NK-92 (cell line): ENCODE results near the gene ADAP1.
"Not testable (repeated sequence)": the region's sequence is repeated elsewhere in the genome, so short reads cannot be mapped to it uniquely, and the experiment has no call there.

ENCODE experiments used
- DNase-seq: peaks from one replicate; lab custom pipeline; 2025; ENCODE audit not compliant: unreplicated experiment; lab: John Stamatoyannopoulos, UW

Gene ADAP1

DNA sequence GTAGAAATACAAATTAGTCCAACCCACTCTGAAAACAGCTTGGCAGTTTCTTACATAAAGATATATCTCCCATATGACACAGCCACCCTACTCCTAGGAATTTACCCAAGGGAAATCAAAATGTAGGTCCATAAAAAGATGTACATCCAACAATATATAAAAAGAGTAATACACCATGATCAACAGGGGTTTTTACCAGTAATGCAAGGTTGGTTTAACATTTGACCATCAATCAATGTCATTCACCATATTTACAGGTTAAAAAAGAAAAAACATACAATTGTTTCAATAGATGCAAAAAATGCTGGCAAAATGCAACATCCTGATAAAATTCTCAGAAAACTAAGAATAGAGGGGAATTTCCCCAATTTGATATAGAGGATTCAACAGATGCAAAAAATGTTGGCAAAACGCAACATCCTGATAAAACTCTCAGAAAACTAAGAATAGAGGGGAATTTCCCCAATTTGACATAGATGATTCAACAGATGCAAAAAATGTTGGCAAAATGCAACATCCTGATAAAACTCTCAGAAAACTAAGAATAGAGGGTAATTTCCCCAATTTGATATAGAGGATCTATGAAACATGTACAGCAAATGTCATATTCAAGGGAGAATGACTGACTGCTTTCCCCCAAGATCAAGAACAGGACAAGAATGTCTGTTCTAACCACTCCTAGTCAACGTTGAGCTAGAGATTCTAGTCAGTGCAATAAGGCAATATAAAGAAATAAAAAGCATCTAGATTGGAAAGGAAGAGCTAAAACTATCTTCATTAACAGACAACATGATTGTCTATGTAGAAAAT, 13.7 kb downstream of the ADAP1 start:
- DNase-seq: no peak

DNA sequence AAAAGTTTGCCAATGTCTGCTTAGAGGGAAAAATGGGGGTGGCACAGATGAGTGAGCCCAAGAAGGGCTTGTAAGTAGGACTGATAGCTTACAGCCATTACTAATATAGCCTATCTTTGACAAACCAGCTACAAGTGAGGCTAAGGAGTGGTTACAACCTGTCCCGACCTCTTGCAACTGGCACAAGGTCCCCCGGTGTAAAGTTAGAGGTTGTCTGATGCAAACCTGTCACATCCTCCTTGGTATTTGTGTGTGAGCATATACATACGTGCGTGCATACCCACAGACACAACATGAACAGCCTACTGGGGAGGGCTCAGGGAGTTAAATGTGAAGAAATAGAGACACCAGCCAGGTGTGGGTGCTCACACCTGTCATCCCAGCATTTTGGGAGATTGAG, 14.6 kb downstream of the ADAP1 start:
- DNase-seq: no peak

- DNase-seq: no peak
These were observed 15.8 kb downstream of the ADAP1 start for GRCh38 chr7:938546-939185.

GRCh38 chr7:937856-938484, 16.5 kb downstream of the ADAP1 start:
- no peak for DNase-seq

DNA sequence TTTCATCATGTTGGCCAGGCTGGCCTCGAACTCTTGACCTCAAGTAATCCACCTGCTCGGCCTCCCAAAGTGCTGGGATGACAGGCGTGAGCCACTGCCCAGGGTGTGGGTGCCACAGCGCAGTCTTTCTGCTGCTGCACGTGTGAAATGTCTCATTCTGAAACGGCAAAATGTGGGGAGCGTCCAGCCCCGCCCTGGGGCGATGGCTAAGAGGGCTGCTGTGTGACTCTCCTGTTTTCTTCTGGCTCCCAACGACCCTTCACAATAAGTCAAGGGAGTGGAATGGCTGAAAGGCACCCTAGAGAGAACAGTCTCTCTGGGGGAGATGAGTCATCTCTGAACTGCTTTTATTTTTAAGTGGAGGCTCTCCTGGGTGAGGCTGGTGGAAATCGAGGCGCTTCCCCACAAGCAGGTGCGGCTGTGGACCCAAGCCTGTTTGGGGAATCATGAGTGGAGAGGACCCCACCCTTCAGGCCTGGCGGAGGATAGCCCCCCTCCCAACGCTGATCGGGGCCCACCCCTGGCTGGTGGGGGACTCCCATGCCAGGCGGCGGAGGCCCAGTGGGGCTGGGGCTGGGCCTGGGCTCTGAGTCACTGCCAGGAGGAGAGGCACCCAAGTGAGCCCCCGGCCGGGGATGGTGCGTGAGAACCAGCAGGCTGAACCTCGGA, 18.0 kb downstream of the ADAP1 start:
- no peak for DNase-seq

- DNase-seq: no peak
These were observed 18.6 kb downstream of the ADAP1 start for GRCh38 chr7:935874-936385.

- no peak for DNase-seq
These were observed 19.2 kb downstream of the ADAP1 start for GRCh38 chr7:935164-935873.

GRCh38 chr7:934469-935163, 19.9 kb downstream of the ADAP1 start:
- no peak for DNase-seq

DNA sequence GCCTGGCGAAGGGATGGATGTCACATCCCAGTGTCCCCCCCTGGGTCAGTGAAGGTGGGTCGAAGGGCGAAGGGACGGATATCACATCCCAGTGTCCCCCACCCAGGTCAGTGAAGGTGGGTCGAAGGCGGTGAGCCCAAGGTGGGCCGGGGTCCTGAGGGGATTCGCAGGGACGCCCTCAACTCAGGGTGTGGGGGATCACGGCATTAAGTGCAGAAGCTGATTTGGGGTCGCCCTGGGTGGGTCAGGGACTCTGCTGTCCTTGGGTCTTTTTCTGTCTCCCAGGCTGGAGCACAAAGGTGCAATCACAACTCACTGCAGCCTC, 21.9 kb downstream of the ADAP1 start:
- no peak for DNase-seq

DNA sequence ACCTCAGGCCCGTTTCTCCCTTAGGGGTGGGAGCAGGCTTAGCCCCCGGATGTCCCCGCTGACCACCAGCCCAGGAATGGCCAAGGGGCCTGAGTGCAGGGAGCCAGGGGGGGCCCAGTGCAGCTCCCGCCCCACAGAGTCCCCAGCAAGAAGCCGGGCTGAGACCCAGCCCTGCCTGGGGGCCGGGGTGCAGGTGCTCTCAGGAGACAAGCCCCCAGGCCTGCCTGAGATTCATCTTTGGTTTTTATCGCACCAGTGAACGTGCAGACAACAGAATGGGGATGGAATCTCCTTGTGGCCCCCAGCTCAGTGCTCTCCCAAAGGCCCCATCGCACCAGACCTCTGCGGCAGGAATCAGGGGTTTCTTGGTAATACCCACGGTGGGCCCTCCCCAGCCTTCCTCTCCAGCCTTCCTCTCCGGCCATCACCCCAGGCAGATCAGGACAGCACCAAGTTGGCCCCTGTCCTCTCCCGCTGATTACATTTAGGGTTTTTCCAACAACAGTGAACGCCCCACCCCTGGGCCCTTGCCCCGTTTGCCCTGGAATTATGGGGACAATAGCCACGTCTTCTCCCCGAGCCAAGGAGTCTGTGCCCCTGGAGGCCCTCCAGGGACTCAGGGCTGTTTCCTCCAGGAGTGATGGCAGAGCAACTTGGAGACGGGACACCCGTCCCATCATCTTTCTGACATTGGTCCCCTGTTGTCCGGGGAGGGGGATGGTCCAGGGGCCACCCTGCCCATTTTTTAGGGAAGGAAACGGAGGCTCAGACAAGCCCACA, 22.4 kb downstream of the ADAP1 start:
- DNase-seq: no peak

- no peak for DNase-seq
These were observed 23.3 kb downstream of the ADAP1 start for GRCh38 chr7:930975-931758.

DNA sequence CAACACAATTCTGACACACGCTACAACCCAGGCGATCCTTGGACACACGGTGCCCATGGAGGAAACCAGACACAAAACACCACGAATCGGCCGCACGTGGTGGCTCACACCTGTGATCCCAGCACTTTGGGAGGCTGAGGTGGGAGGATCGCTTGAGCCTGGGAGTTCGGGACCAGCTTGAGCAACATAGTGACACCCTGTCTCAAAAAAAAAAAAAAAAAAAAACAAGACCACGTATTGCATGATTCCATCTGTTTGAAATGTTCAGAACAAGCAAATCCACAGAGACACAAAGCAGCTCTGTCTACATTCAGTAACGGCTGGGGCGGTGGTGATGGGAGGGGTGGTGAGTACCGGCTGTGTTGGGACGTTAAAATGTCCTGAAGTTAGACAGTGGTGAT, 25.2 kb downstream of the ADAP1 start:
- DNase-seq: no peak

GRCh38 chr7:927031-927671, 27.3 kb downstream of the ADAP1 start:
- no peak for DNase-seq

DNA sequence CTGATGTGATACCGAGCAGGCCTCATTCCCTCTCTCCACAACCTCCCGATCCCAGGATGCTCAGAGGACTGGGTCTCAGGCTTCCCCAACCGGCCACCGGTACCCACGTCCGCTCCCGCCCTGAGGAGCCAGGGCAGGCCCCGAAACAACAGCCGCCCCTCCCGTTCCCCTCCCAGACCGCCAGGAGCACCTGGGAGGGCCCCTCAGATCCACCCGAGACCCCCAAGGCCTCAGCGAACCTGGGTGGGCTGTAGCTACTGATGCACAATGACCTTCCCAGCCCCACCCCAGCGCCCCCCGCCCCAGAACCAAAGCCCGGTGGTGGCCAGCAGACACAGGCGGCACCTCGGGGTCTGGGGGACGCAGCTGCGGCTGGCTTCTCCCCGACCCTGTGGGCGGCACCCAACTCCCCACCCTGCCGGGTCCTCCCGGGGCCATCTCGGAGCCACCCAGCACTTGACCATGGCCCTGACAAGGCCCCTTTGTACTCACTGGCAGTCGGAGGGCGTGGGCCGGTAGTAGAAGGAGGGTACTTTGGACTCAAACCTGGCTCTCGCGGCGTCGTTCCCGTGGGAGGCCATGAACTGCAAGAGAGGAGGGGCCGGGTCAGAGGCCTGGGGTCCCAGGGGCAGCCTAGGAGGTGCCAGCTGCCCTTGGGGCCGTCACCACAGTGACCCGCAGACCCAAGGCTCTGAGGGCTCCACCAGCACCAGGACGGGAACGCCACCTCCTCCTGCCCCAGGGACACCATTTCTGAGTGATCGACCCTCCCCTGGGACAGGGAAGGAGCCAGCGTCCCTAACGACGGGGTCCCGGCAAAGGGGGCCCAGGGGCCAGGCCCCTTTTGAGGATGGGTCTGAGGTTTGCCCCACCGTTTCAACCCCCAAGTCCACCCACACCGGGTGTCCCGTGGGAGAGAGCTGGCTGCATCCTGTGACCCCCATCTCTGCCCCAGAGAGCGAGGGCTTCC, 28.1 kb downstream of the ADAP1 start:
- no peak for DNase-seq

DNA sequence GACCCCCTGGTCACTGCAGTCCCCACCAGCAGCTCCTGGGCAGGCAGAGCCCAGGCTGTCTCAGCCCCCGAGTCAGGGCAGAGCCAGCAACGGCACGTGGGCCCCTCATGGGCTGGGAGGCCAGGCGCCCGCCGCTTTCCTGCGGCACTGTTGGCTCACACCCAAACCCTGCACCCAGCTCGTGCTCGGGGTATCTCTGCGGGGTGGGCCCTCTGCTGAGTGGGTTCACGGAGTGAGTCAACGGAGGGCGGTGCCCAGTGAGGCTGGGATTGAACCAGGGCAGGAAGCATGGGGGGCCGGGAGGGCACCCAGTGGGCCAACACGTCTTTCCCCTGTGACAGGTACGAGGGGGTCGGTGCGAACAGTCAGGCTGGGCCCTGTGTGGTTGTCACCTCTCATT, 28.9 kb downstream of the ADAP1 start:
- no peak for DNase-seq

- no peak for DNase-seq
These were observed 29.8 kb downstream of the ADAP1 start for GRCh38 chr7:924541-925231.

- DNase-seq: not testable (repeated sequence)
These were observed 30.4 kb downstream of the ADAP1 start for GRCh38 chr7:924042-924441.
